ENCODE results near the gene CD37.
A peak's percentile ranks its signal among the peaks of the same experiment; 100 is the strongest.
"Not testable (repeated sequence)": the region's sequence is repeated elsewhere in the genome, so short reads cannot be mapped to it uniquely, and the experiment has no call there.

Gene CD37

GRCh38 chr19:49347191-49347590, 12.0 kb downstream of the CD37 start:
- DNase-seq (ENCODE audit: low read depth, low spot score), result no peak

- no peak for DNase-seq (ENCODE audit: low read depth, low spot score)
These were observed 12.6 kb downstream of the CD37 start for GRCh38 chr19:49347835-49348234.

- DNase-seq (ENCODE audit: low read depth, low spot score), result no peak
These were observed 13.3 kb downstream of the CD37 start for GRCh38 chr19:49348305-49349189.

GRCh38 chr19:49349567-49349966, 14.4 kb downstream of the CD37 start:
- DNase-seq (ENCODE audit: low read depth, low spot score), result no peak

- no peak for DNase-seq (ENCODE audit: low read depth, low spot score)
These were observed 20.7 kb downstream of the CD37 start for GRCh38 chr19:49355909-49356353.

- no peak for DNase-seq (ENCODE audit: low read depth, low spot score)
These were observed 21.2 kb downstream of the CD37 start for GRCh38 chr19:49356382-49356781.

- no peak for DNase-seq (ENCODE audit: low read depth, low spot score)
These were observed 22.0 kb downstream of the CD37 start for GRCh38 chr19:49357186-49357585.

GRCh38 chr19:49359851-49360820, 24.9 kb downstream of the CD37 start:
- no peak for DNase-seq (ENCODE audit: low read depth, low spot score)

GRCh38 chr19:49361438-49362047, 26.3 kb downstream of the CD37 start:
- peak; percentile 78 for DNase-seq (ENCODE audit: low read depth, low spot score)

GRCh38 chr19:49362048-49362928, 27.1 kb downstream of the CD37 start, which contains the start of gene TEAD2:
TSS of gene TEAD2 (minus strand) at chr19:49362416. CDS start at chr19:49360075, 2,341 bp downstream.
- DNase-seq (ENCODE audit: low read depth, low spot score), result no peak

GRCh38 chr19:49362929-49363267, 27.7 kb downstream of the CD37 start:
- DNase-seq (ENCODE audit: low read depth, low spot score), result no peak

- DNase-seq (ENCODE audit: low read depth, low spot score), result peak; percentile 98
These were observed 28.3 kb downstream of the CD37 start, which contains the start of gene DKKL1 for GRCh38 chr19:49363268-49364082. TSS of gene DKKL1 (plus strand) at chr19:49363877. CDS start at chr19:49363999, 122 bp downstream.

- DNase-seq (ENCODE audit: low read depth, low spot score), result no peak
These were observed 29.0 kb downstream of the CD37 start for GRCh38 chr19:49364083-49364737.

- no peak for DNase-seq (ENCODE audit: low read depth, low spot score)
These were observed 30.9 kb downstream of the CD37 start for GRCh38 chr19:49366110-49366509.

GRCh38 chr19:49368711-49369358, 33.6 kb downstream of the CD37 start:
- DNase-seq (ENCODE audit: low read depth, low spot score), result no peak

- no peak for DNase-seq (ENCODE audit: low read depth, low spot score)
These were observed 36.0 kb downstream of the CD37 start for GRCh38 chr19:49371184-49371583.

GRCh38 chr19:49373174-49373573, 38.0 kb downstream of the CD37 start:
- DNase-seq (ENCODE audit: low read depth, low spot score), result not testable (repeated sequence)

GRCh38 chr19:49374665-49375434, 39.6 kb downstream of the CD37 start:
- DNase-seq (ENCODE audit: low read depth, low spot score), result no peak
